ENCODE data around the gene TRPM5.
A peak's percentile ranks its signal among the peaks of the same experiment; 100 is the strongest.

The TRPM5 gene

DNA sequence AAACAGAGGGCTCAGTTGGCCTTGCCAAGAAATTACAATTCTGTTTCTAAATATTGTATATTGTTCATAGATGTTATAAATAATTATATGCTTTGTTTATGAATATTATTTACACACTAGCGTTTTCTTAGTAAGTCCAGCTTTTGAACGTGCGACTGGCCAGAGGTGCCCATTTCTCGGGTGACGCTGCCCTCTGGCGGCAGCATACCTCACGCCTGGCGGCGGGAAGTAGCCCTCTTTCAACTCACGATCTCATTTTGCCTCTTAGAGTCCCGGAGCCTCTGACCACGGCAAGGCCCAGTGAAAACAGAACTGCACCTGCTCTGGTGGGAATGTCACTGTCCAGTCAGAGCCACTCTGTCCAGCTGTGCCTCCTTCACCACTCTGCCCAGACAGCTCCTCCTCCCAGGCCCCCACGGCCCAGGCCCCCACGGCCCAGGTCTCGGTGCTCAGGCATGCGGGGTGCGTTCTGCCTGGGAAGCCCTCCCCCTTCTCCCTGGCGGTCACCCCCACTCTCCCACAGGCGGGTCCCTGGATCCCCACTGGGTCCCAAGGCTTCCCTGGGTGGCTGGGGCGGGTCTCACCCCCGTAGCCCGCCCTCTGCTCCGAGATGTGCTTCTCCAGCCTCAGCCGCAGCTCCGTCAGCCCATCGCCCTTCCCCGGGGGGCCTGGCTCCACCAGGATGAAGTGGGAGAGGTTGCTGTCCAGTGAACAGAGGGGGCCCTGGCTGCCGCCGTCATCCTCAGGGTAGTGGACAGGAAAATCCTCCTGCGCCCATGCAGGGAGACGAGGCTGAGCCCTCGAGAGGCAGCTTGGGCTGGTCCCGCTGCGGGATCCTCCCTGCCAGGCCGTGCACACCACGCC, 24.4 kb downstream of the TRPM5 start:
- DNase-seq = peak; percentile 30

DNA sequence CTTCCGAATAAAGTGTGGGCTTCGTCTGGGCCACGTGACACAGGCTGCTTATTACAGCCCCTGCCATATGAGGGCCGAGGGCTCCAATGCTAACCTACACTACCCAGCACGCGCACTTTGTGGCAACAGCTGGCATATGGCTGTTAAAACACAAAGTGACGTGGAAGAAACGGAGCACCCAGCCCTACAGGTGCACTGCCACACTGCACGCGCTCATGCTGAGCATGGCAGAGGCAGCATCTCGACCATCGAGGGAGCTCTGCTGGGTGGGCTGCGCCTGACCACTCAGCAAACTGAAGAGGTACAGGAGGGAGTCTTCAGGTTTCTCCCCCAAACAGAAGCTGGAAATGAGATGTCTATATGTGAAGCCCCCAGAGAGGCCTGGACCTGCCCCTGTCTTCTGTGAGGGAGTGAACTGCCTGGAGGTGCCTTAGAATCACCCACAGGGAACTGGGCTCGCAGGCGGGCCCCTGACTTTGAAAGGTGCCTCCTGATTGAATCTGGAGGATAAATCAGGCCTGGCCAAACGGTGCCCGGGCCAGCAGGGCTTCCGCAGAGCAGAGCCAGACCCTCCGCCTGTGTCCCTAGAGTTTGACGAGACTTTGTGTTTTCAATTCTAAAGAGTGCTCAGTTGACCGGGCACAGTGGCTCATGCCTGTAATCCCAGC, 25.5 kb downstream of the TRPM5 start:
- no peak for DNase-seq

DNA sequence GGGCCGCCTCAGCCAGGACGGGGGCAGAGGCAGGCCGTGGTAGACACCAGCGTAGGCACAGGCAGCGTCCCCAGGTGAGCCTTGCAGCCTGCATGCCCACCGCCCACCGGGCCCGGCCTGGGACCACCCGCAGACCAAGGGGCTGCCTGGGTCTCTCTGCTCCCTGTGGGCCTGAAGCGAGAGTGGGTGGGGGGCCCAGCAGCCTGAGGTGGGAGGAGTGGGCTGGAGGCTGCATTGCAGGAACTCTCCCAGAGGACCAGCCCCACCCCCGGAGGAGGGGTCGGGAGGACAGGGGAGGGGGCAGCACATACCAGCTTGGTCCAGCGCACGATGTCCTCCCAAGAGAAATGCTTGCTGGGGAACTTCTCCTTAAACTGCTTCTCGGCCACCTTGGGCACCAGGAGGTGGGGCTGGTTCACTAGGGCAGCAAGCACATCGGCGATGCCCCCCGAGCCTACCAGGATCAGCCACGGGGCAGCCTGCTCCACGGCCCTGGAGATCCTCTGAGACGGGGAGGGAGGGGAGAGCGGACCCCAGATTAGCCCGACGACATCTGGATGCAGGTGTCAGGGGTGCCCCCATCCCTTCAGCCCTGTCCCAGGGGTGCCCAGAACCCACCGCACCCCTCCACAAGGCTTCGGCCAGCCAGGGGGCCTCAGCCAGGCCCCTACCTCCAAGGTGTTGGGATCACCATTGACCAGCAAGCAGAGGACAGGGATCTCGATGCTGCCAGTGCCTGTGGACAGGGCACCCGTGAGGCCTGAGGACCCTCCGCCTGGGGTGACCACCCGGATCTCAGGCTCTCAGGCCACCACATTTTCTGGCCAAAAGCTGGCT, 26.2 kb downstream of the TRPM5 start:
- DNase-seq = no peak

GRCh38 chr11:2416765-2417164, 27.5 kb downstream of the TRPM5 start:
- no peak for DNase-seq

DNA sequence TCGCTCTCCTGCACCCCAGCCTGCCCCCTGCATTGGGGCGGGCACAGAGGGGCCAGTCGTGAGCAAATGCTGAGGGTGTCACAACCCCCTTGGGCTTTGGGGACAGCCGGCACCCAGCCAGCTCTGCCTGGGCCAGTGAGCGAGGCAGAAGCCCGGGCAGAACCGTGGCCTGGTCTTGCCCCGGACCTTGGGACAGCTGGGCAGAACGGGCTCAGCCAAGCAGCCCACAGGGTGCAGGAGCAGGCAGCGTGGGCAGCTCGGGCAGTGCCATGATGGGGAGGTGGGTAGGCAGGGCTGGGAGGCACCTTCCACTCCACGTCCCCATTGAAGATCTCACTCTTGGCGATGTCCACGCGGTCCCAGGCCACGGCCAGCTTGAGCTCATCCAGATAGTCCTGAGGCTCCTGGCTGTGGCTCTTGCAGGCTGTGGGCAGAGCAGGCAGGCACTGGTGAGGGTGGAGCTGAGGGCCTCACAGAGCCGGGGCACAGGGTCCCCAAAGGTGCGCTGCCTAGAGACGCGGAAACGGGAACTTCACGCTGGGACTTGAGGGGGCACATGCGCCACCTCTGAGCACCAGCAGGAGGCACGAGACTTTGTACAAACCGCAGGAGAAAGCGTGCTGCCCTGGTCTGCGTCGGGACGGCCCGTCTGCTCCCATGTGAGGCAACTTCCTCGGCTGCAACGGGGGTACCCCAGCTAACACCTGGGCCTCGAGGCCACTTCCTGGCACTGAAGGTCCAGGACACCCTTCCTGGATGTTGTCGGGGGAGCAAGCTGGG, 28.5 kb downstream of the TRPM5 start:
- no peak for DNase-seq

DNA sequence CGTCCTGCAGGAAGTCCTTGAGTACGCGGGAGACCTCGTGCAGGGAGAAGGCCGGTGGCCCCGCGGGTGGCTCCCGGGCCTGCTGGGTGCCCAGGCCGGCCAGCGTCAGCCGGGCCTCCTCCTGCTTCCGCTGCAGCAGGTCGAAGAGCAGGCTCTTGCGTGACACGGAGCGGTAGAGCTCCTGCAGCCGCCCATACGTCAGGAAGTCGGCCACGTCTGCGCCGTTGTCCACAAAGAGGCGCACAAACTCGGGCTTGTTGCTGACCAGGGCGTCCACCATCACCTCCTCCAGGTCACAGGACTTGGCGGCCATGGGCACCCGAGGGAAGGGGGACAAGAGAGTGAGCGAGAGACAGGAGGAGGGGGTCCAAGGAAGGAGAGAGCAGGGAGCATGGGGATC, 29.1 kb downstream of the TRPM5 start:
- DNase-seq = no peak

GRCh38 chr11:2414616-2415015, 29.7 kb downstream of the TRPM5 start:
- no peak for DNase-seq

DNA sequence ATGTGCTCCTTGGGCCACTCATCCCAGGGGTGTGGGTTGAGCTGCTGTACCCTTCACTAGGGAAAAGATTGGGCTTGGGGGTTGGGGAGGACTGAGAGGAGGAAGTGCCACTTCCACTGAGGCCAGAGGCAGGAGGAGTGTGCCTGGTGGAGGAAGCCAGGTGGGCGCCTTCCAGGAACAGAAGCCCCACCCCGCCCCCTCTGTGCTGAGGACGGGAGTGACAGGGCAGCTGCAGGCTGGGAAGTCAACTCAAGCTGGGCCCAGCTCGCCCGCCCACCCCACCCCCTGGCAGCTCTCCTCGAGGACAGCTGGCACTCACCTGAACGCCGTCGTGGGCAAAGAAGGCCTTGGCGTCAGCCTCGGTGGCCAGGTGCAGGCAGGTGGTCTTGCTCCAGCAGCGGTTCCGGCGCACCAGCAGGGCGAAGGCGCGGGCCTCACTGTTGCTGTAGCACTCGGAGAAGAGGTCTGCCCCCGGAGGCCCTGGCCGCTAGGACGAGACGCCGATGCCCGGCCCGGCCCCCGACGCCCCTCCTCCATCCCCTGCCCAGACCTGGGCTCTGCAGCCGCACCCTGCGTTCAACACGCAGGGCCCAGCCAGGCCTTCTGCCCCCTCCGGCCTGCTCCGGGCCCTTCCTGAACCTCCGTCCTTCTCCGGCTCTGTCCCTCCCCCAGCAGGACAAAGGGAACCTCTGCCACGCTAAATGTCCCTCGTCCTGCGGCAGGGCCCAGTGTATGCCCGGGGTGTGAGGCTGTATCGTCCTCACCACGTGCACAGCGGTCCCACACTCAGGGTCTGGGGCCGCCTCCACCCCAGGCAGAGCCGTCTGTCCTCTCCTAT, 30.4 kb downstream of the TRPM5 start:
- DNase-seq = no peak

DNA sequence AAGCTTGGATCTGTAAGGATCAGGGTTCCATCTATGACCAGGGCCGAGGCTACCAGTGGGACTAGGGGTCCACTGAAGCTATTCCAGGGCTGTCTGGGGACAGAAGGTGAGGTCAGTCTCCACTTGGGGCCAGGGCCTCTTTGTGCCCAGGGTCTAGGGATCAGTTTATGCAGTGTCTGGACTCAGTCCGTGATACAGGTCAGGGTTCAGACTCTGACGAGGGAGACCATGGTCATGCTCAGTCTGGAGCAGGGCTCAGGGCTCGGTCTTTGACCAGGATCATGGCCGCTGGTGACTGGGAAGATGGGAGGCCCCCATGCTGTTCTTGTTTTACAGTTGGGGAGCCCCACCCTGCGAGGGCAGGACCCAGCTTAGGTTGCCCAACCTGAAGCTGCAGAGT, 32.0 kb downstream of the TRPM5 start:
- DNase-seq = no peak

DNA sequence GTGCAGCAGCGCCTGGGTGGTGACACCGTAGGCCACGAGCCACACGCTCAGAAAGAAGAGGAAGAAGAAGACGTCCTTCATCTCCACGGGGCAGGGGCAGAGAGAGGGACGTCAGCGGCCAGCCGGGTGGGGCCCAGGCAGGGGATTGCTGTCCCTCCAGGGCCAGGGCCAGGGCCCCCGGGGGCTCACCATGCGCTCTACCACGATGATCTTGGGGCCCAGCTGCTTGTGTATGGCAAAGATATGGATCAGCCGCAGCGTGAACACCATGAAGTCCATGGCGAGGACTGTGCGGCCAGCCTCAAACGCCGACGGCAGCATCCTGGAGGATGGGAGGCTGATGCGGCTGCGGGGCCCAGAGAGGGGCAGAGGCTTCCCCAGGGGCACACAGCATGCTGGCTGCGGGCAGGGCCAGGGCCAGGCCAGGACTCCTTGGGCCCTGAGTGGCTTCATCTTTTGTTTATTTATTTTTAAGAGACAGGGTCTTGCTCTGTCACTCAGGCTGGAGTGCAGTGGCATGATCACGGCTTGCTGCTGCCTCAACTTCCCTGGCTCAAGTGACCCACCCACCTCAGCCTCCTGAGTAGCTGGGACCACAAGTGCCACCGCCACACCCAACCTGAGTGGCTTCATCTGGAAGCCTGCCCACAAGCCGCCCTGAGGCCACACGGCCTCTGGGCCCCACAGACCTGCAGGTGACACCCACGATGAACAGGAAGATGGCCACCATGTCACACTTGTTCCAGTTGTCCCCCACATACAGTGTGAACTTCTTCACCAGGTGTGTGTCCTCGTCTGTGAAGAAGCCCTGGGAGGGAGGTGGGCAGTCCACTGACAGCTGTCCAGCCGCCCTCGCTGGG, 32.6 kb downstream of the TRPM5 start:
- no peak for DNase-seq

DNA sequence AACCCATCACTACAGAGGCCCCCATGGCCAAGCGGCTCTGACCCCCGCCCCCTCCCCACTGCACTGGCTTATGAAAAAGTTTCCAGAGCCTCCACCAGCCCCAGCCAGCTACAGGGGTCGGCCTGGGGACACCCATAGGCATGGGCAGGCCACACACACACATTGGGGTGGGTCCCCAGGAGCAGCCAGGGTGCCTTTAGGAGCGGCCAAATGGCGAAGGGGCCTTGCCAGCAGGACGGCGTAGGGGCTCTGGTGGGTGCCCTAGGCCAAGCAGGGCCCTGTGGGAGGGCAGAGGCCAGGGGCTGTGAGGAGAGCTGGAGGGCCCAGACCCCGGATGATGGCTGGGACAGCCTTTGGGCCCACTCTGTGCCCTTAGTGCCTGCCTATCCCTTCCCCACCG, 33.7 kb downstream of the TRPM5 start:
- no peak for DNase-seq

GRCh38 chr11:2409611-2410468, 34.5 kb downstream of the TRPM5 start:
- DNase-seq = no peak

DNA sequence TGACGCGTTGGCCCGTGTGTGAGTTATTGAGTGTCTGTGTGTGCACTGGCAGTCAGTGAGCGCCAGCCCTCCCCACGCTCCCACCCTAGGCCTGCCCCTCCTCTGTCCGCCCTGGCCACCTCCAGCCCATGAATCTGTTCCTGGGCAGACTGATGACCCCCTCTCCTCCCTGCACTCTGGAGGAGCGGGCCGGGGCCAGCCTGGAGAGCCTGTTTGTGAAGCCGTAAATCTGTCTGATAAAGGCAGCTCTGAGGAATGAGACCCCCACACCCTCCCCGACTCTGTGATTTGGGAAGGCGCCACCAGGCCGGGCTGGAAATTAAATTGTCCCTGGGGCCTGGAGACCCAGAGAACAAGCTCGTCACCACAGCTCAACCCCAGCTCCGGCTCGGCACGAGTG, 35.2 kb downstream of the TRPM5 start:
- no peak for DNase-seq

DNA sequence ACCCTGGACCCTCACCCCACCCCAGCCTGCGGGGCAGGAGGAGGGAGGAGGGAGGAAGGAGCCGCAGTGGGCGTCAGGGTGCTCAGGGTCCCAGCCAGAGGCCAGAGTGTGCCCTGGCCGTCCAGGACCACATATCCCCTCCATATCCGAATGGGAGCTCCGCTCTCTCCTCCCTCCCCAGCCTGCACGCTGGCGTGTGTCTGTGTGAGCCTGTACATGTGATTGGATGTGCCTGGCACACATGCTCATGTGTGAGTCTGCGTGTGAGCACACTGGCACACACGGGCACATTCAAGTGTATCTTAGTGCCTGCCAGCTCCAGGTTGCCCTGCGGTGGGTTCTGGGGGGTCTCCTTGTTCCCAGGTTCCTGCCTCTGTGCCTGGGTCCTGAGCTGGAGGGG, 35.6 kb downstream of the TRPM5 start:
- no peak for DNase-seq

GRCh38 chr11:2406878-2407410, 37.4 kb downstream of the TRPM5 start:
- no peak for DNase-seq

DNA sequence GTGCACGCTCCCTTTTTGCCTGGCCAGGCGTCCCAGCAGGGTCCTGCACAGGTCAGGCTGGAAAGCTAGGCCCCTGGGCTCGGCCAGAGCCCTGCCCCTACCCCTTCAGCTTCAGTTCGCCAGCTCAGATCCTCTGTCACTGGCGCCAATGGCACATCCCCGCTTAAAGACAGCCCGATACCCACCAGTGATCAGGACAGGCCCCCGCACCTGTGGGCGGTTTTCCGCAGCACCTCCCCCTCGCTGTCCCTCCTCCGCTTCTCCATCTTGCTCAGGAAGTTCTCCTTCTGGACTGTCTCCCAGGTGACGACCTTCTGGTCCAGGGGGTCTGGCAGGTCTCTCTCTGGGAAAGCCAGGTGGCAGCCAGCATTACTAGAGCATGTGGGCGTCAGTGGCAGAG, 37.9 kb downstream of the TRPM5 start:
- DNase-seq = no peak

- DNase-seq = no peak
Observed at GRCh38 chr11:2404735-2405196, 39.5 kb downstream of the TRPM5 start.

DNA sequence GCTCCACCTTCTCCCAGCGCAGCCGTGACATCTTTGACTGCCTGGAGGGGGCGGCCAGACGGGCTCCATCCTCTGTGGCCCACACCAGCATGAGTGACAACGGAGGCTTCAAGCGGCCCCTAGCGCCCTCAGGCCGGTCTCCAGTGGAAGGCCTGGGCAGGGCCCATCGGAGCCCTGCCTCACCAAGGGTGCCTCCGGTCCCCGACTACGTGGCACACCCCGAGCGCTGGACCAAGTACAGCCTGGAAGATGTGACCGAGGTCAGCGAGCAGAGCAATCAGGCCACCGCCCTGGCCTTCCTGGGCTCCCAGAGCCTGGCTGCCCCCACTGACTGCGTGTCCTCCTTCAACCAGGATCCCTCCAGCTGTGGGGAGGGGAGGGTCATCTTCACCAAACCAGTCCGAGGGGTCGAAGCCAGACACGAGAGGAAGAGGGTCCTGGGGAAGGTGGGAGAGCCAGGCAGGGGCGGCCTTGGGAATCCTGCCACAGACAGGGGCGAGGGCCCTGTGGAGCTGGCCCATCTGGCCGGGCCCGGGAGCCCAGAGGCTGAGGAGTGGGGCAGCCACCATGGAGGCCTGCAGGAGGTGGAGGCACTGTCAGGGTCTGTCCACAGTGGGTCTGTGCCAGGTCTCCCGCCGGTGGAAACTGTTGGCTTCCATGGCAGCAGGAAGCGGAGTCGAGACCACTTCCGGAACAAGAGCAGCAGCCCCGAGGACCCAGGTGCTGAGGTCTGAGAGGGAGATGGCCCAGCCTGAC, 41.2 kb downstream of the TRPM5 start:
- no peak for DNase-seq

GRCh38 chr11:2402106-2402505, 42.2 kb downstream of the TRPM5 start:
- no peak for DNase-seq
